Endothelial cell of umbilical vein (primary cell): ENCODE measurements around the gene NT5DC4.

ENCODE experiments used
- CTCF ChIP-seq, 2 donors: IDR thresholded peaks; 1 replicate in 1 of 2; 2 replicates in 1 of 2; pipeline ENCODE4 v1.5.1; 2011; ENCODE audit warnings: low read length in 2 of 2, mild to moderate bottlenecking in 2 of 2, moderate library complexity in 2 of 2, control low read depth in 1 of 2, inconsistent platforms in 1 of 2, low read depth in 1 of 2; ENCODE audit not compliant: insufficient read depth in 1 of 2; ENCODE audit errors: extremely low read depth in 1 of 2
- EZH2 ChIP-seq: IDR thresholded peaks from 2 replicates; pipeline ENCODE4 v1.6.1; 2012; ENCODE audit warnings: borderline replicate concordance, low read depth, mild to moderate bottlenecking, moderate library complexity, low read length, inconsistent platforms; ENCODE audit not compliant: severe bottlenecking
- GATA2 ChIP-seq: IDR thresholded peaks from 2 replicates; pipeline ENCODE4 v1.7.0; 2011; ENCODE audit warnings: low read depth, mild to moderate bottlenecking, moderate library complexity, mixed read lengths, low read length; ENCODE audit not compliant: insufficient read length, insufficient read depth
- JUN ChIP-seq: IDR thresholded peaks from 2 replicates; pipeline ENCODE4 v1.6.1; 2011; ENCODE audit warnings: borderline replicate concordance, low read depth; ENCODE audit not compliant: insufficient read length, insufficient read depth
- MYC ChIP-seq: IDR thresholded peaks from one replicate; pipeline ENCODE4 v1.6.1; 2011; ENCODE audit warnings: mild to moderate bottlenecking, low read depth, low read length
- POLR2A ChIP-seq: IDR thresholded peaks from 2 replicates; pipeline ENCODE4 v1.6.1; 2012; ENCODE audit warnings: low read depth, mild to moderate bottlenecking, control low read depth, low read length
- POLR2AphosphoS5 ChIP-seq: IDR thresholded peaks from 2 replicates; pipeline ENCODE4 v1.6.1; 2012; ENCODE audit warnings: low read depth, mild to moderate bottlenecking, control low read depth, low read length, moderate library complexity; ENCODE audit not compliant: insufficient read depth
- TF ChIP-seq, protein P1 (sequence below): IDR thresholded peaks from 2 replicates; pipeline ENCODE4 v1.6.1; 2011; ENCODE audit not compliant: insufficient read depth, insufficient read length

- no peak for TF ChIP-seq CTCF (IDR thresholded peaks at IDR 0.05; ENCODE audit: extremely low read depth in 1 of 2, insufficient read depth in 1 of 2, low read depth in 1 of 2, low read length in 2 of 2)
- no peak for TF ChIP-seq EZH2
- no peak for TF ChIP-seq POLR2AphosphoS5
- no peak for TF ChIP-seq POLR2A
- no peak for TF ChIP-seq GATA2
- no peak for TF ChIP-seq MYC
- TF ChIP-seq, protein P1, sequence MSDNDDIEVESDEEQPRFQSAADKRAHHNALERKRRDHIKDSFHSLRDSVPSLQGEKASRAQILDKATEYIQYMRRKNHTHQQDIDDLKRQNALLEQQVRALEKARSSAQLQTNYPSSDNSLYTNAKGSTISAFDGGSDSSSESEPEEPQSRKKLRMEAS, result no peak
- TF ChIP-seq JUN, result no peak
Observed at GRCh38 chr2:112783187-112783714, 62.4 kb downstream of the NT5DC4 start.
